SK-N-SH treated with all-trans-retinoic acid at 6 μM for 48 hours (cell line): ENCODE measurements around the gene FAHD2B.
"Not testable (repeated sequence)": the region's sequence is repeated elsewhere in the genome, so short reads cannot be mapped to it uniquely, and the experiment has no call there.

Source experiments
- ESRRG ChIP-seq: fragments of 250-450 bp; sonication (Bioruptor Pico); IDR thresholded peaks from 2 replicates; pipeline ENCODE4 v1.6.1; 2021; ENCODE audit warnings: mild to moderate bottlenecking
- ISL1 ChIP-seq: fragments of 250-450 bp; sonication (Bioruptor Pico); IDR thresholded peaks from 2 replicates; pipeline ENCODE4 v2.1.2; 2022; ENCODE audit warnings: mild to moderate bottlenecking, moderate library complexity
- TCF4 ChIP-seq: fragments of 250-450 bp; sonication (Bioruptor Pico); IDR thresholded peaks from 2 replicates; pipeline ENCODE4 v1.8.0; 2021; ENCODE audit warnings: mild to moderate bottlenecking, moderate library complexity, borderline replicate concordance
- ZNF565 ChIP-seq: fragments of 450-650 bp; formaldehyde crosslinking; conservative IDR thresholded peaks from 2 replicates; pipeline ENCODE4 v1.5.0; 2020; ENCODE audit warnings: low read depth, mild to moderate bottlenecking, moderate library complexity
- ZNF8 ChIP-seq: fragments of 450-650 bp; formaldehyde crosslinking; IDR thresholded peaks from 2 replicates; pipeline ENCODE4 v1.5.0; 2020; ENCODE audit warnings: mild to moderate bottlenecking, moderate library complexity
- TF ChIP-seq, protein P1 (sequence below): fragments of 250-450 bp; sonication (Bioruptor Pico); IDR thresholded peaks from 2 replicates; pipeline ENCODE4 v1.5.1; 2021; ENCODE audit warnings: mild to moderate bottlenecking, moderate library complexity
- TF ChIP-seq, protein P2 (sequence below): fragments of 250-450 bp; sonication (Bioruptor Pico); IDR thresholded peaks from 2 replicates; pipeline ENCODE4 v1.8.0; 2021; ENCODE audit warnings: low read depth, mild to moderate bottlenecking, moderate library complexity, borderline replicate concordance

DNA sequence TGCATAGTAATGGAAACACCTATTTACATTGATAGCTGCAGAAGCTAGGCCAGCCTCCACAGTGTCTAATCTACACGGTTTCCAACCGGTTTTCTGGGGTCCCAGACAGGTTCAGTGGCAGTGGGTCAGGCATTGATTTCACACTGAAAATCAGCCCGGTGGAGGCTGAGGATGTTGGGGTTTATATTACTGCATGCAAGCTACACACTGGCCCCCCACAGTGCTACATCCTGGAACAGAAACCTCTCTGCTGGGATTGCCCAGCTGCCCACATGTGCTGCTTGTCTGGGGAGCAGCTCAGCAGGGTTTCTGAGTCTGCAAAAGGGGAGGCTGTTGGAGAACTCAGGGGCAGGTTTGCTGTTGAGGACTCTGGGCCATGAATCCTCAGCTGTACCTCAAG lies 48.0 kb downstream of the FAHD2B start:
- not testable (repeated sequence) for TF ChIP-seq ESRRG, ZNF8, ZNF565, TCF4, ISL1 (CRISPR knock-in tag)
- TF ChIP-seq, protein P1, sequence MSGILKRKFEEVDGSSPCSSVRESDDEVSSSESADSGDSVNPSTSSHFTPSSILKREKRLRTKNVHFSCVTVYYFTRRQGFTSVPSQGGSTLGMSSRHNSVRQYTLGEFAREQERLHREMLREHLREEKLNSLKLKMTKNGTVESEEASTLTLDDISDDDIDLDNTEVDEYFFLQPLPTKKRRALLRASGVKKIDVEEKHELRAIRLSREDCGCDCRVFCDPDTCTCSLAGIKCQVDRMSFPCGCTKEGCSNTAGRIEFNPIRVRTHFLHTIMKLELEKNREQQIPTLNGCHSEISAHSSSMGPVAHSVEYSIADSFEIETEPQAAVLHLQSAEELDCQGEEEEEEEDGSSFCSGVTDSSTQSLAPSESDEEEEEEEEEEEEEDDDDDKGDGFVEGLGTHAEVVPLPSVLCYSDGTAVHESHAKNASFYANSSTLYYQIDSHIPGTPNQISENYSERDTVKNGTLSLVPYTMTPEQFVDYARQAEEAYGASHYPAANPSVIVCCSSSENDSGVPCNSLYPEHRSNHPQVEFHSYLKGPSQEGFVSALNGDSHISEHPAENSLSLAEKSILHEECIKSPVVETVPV (CRISPR knock-in tag), result not testable (repeated sequence)
- TF ChIP-seq, protein P2, sequence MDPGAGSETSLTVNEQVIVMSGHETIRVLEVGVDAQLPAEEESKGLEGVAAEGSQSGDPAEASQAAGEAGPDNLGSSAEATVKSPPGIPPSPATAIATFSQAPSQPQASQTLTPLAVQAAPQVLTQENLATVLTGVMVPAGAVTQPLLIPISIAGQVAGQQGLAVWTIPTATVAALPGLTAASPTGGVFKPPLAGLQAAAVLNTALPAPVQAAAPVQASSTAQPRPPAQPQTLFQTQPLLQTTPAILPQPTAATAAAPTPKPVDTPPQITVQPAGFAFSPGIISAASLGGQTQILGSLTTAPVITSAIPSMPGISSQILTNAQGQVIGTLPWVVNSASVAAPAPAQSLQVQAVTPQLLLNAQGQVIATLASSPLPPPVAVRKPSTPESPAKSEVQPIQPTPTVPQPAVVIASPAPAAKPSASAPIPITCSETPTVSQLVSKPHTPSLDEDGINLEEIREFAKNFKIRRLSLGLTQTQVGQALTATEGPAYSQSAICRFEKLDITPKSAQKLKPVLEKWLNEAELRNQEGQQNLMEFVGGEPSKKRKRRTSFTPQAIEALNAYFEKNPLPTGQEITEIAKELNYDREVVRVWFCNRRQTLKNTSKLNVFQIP (CRISPR knock-in tag), result not testable (repeated sequence)
